DND-41 (cell line): ENCODE measurements around the gene CEP131.
A peak's percentile ranks its signal among the peaks of the same experiment; 100 is the strongest.

Source experiments
- ATAC-seq: fragments of 200-7000 bp; cut with Tn5 transposase; 3 replicates; pipeline ENCODE4 v1.9.1; 2021; ENCODE audit warnings: low read depth; ENCODE audit not compliant: insufficient read depth
- DNase-seq: peaks from one replicate; pipeline ENCODE4 v3.0.0-alpha.2; 2020
- H2AFZ ChIP-seq: 2 replicates; pipeline ENCODE4 v1.6.0; 2012; ENCODE audit warnings: low read depth, low read length
- H3K27ac ChIP-seq: 2 replicates; pipeline ENCODE4 v1.5.1; 2012; ENCODE audit warnings: low read length, inconsistent platforms
- H3K27me3 ChIP-seq: fragments of 200-600 bp; sonication (generic); 2 replicates; pipeline ENCODE4 v1.6.0; 2012; ENCODE audit warnings: low read length, mild to moderate bottlenecking, inconsistent platforms; ENCODE audit not compliant: insufficient read depth, poor library complexity
- H3K36me3 ChIP-seq: 2 replicates; pipeline ENCODE4 v1.5.1; 2012; ENCODE audit warnings: low read length, inconsistent platforms; ENCODE audit not compliant: insufficient read depth
- H3K4me1 ChIP-seq: 2 replicates; pipeline ENCODE4 v1.5.1; 2012; ENCODE audit warnings: mild to moderate bottlenecking, low read length; ENCODE audit not compliant: insufficient read depth
- H3K4me2 ChIP-seq: 2 replicates; pipeline ENCODE4 v1.6.0; 2012; ENCODE audit warnings: mild to moderate bottlenecking, moderate library complexity, low read length, inconsistent platforms; ENCODE audit not compliant: insufficient read depth
- H3K4me3 ChIP-seq, 2 experiments: fragments of 200-600 bp in 1 of 2; shearing (Covaris generic) in 1 of 2; 2 replicates each; pipeline ENCODE4 v1.5.1; 2012 to 2016; ENCODE audit warnings: inconsistent platforms in 2 of 2, low read length in 2 of 2, mild to moderate bottlenecking in 2 of 2, low read depth in 1 of 2, moderate library complexity in 1 of 2
- H3K79me2 ChIP-seq: 2 replicates; pipeline ENCODE4 v1.6.0; 2012; ENCODE audit warnings: low read length, inconsistent platforms; ENCODE audit not compliant: insufficient read depth
- H3K9ac ChIP-seq: 2 replicates; pipeline ENCODE4 v1.6.0; 2012; ENCODE audit warnings: low read depth, mild to moderate bottlenecking, inconsistent platforms, low read length, moderate library complexity
- H3K9me3 ChIP-seq: 2 replicates; pipeline ENCODE4 v1.5.1; 2012; ENCODE audit warnings: low read length, moderate library complexity, mild to moderate bottlenecking, inconsistent platforms; ENCODE audit not compliant: insufficient read depth, severe bottlenecking
- H4K20me1 ChIP-seq: 2 replicates; pipeline ENCODE4 v1.6.0; 2012; ENCODE audit warnings: low read length; ENCODE audit not compliant: insufficient read depth
- CTCF ChIP-seq: IDR thresholded peaks from 2 replicates; pipeline ENCODE4 v1.5.1; 2012; ENCODE audit warnings: borderline replicate concordance, low read length, moderate library complexity, mild to moderate bottlenecking; ENCODE audit not compliant: poor library complexity, severe bottlenecking; ENCODE audit errors: extremely low read depth
- EZH2 ChIP-seq: IDR thresholded peaks from 3 replicates; pipeline ENCODE4 v1.6.1; 2012; ENCODE audit warnings: borderline replicate concordance, low read depth, mild to moderate bottlenecking, moderate library complexity, low read length, inconsistent platforms; ENCODE audit not compliant: severe bottlenecking

Gene CEP131

DNA sequence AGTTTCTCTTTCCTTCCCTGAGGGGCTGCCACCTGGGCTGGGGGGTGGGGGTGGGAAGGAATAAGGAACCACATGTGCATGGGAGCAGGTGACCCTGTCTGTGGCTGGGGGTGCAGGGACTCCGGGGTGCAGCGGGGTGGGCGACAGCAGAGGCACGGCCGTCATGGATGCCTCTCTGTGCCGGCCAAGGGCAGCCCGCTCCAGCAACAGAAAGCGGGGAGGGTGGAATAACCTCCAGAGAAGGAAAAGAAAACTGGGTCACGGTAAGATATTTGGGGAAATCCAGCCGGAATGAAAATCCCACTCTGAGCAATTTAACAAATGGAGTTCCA, 20.5 kb upstream of the CEP131 start:
- H4K20me1 ChIP-seq = peaks cover 45% of the 10 kb centered on the region
- H3K4me1 ChIP-seq = peaks cover 21% of the 10 kb centered on the region
- no peak for DNase-seq
- no peak overlapping the region for H3K9ac ChIP-seq
- no peak overlapping the region for H3K4me2 ChIP-seq
- H3K79me2 ChIP-seq = peaks cover 30% of the 10 kb centered on the region
- no peaks in the 10 kb centered on the region for H3K27me3 ChIP-seq
- no peaks in the 10 kb centered on the region for H3K9me3 ChIP-seq
- H3K36me3 ChIP-seq = peaks cover 30% of the 10 kb centered on the region
- TF ChIP-seq CTCF = no peak
- TF ChIP-seq EZH2 = no peak
- no peak overlapping the region for H3K4me3 ChIP-seq
- ATAC-seq = no peak
- H2AFZ ChIP-seq = no peak overlapping the region
- no peak overlapping the region for H3K27ac ChIP-seq

DNA sequence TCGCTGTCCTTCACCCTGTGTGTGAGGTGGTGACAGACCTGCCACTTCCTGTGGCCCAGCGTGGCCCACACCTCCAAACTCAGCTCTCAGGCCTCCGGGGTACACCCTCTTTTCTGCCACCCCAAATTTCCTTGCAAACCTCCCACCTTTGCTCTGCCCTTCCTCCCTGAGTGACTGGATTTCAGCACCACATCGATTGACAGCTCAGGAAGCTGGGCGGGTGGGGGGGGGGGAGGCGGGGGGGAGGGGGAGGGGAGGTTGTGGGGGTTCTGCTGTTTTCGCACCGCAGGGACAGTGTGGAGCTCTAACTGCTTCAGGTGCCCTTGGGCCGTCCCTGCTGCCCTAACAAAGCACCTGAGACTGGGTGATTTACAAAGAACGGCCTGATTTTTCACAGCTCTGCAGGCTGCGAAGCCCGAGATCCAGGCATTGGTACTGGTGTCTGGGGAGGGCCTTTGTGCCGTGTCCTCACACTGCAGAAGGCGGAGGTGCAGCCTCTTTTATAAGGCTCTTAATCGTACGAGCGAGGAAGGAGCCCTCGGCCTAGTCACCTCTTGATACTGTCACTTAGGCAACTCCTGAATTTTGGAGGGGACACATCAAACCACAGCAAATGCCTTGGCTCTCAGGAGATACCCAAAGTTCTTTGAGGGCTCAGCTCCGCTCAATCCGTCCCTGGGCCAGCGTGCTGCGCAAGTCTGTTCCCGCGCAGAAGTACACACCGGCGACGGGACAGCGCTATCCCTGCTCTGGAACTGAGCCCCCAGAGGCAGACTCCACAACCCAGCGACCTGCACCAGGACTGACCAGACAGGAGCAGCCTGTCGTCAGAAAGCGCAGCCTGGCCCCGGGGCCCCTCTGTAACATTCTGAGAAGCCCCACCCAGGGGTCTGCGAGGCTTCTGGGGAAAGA, 19.9 kb upstream of the CEP131 start:
- Histone ChIP-seq H3K79me2 (peaks cover 36% of the 10 kb centered on the region), H3K36me3 (peaks cover 30% of the 10 kb centered on the region), H3K9me3 (no peaks in the 10 kb centered on the region), H3K27ac (no peak overlapping the region), H4K20me1 (peaks cover 45% of the 10 kb centered on the region), H3K4me1 (peaks cover 27% of the 10 kb centered on the region), H3K4me3 (no peak overlapping the region), H2AFZ (no peak overlapping the region), H3K4me2 (no peak overlapping the region), H3K9ac (no peak overlapping the region), H3K27me3 (no peaks in the 10 kb centered on the region)
- DNase-seq (no peak), ATAC-seq (no peak)
- no peak for TF ChIP-seq EZH2
- no peak for TF ChIP-seq CTCF

- TF ChIP-seq CTCF (peak; percentile 79), EZH2 (no peak)
- H3K4me1 ChIP-seq = peaks cover 35% of the 10 kb centered on the region
Observed at GRCh38 chr17:81241648-81242420, 19.1 kb upstream of the CEP131 start.

More at GRCh38 chr17:81241648-81242420, 19.1 kb upstream of the CEP131 start:
- Histone ChIP-seq H3K79me2 (peaks cover 45% of the 10 kb centered on the region), H3K27ac (no peak overlapping the region), H4K20me1 (peaks cover 47% of the 10 kb centered on the region), H2AFZ (no peak overlapping the region), H3K27me3 (no peaks in the 10 kb centered on the region), H3K9ac (no peak overlapping the region), H3K4me3 (no peak overlapping the region), H3K36me3 (peaks cover 30% of the 10 kb centered on the region), H3K9me3 (no peaks in the 10 kb centered on the region), H3K4me2 (peak overlapping the region; percentile 69; the same call in 1 of the 2 replicates)
- no peak for ATAC-seq
- peak; percentile 69 for DNase-seq
